ENCODE measurements around the gene SRSF3.

DNA sequence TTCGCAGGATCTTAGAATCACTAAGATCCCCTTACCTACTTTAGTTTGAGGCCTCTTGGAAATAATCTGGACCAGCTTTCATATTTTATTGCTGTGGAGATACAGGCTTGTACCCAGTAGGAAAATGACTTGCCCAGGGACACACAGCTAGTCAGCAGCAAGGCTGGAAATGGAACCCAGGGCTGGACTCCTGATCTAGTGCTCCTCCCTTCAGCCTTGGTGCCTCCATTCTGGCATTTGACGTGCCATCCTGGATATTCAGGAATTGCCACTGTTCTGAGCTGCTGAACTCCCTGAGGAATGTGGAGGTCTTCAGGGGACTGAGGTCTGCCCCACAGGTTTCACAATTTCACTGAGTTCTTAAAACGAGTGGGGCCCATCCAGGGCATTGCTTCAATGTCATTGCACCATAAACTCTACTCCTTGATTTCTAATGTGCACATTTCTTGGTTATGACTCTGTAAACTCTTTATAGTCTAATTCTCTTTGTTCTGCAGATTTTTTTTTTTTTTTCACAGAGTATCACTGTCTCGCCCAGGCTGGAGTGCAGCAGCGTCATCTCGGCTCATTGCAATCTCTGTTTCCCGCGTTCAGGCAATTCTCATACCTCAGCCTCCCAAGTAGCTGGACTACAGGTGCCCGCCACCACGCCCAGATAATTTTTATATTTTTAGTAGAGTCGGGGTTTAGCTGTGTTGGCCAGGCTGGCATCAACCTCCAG, 57.7 kb downstream of the SRSF3 start:
- TF ChIP-seq, protein P1, sequence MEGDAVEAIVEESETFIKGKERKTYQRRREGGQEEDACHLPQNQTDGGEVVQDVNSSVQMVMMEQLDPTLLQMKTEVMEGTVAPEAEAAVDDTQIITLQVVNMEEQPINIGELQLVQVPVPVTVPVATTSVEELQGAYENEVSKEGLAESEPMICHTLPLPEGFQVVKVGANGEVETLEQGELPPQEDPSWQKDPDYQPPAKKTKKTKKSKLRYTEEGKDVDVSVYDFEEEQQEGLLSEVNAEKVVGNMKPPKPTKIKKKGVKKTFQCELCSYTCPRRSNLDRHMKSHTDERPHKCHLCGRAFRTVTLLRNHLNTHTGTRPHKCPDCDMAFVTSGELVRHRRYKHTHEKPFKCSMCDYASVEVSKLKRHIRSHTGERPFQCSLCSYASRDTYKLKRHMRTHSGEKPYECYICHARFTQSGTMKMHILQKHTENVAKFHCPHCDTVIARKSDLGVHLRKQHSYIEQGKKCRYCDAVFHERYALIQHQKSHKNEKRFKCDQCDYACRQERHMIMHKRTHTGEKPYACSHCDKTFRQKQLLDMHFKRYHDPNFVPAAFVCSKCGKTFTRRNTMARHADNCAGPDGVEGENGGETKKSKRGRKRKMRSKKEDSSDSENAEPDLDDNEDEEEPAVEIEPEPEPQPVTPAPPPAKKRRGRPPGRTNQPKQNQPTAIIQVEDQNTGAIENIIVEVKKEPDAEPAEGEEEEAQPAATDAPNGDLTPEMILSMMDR (IDR thresholded peaks at IDR 0.05), result no peak
- no peak for TF ChIP-seq POLR2A (IDR thresholded peaks at IDR 0.05)
